Colonic mucosa (tissue), 4 donors: Measurements from ENCODE around the gene ANKH. TPM values are rescaled to one million over a fixed set of nuclear protein-coding genes. Genes with fewer than 3 reads are reported as not detected.

Source experiments
- DNase-seq: peaks from one replicate; pipeline ENCODE4 v3.0.0-alpha.2; 2020
- H3K27ac ChIP-seq: fragments of 200-600 bp; one replicate; pipeline ENCODE4 v1.8.0; 2021
- H3K27me3 ChIP-seq: fragments of 200-600 bp; one replicate; pipeline ENCODE4 v1.8.0; 2021
- H3K36me3 ChIP-seq: fragments of 200-600 bp; one replicate; pipeline ENCODE4 v1.8.0; 2021
- H3K4me1 ChIP-seq: fragments of 200-600 bp; one replicate; pipeline ENCODE4 v1.8.0; 2021; ENCODE audit warnings: mild to moderate bottlenecking
- H3K4me3 ChIP-seq: fragments of 200-600 bp; one replicate; pipeline ENCODE4 v1.8.0; 2021
- H3K9ac ChIP-seq, 2 donors: one replicate each; pipeline ENCODE4 v1.7.0; 2013; ENCODE audit warnings: control low read depth in 2 of 2, low read depth in 2 of 2, low read length in 2 of 2
- H3K9me3 ChIP-seq: fragments of 200-600 bp; one replicate; pipeline ENCODE4 v1.8.0; 2021
- intact Hi-C: fragments of 100-400 bp; cut with DNase I; formaldehyde crosslinking; loops from one replicate; pipeline ENCODE4 v1.14.1; 2022
- total RNA-seq, 2 donors: library from RNA; stranded (reverse); fragmentation: NEBNext Ultra II Directional in 1 of 2; extraction: Animal tissue kit (Norgen Biotek cat#: 25700) in 1 of 2; gene quantifications; one replicate each; pipeline ENCODE4 v1.2.1, GENCODE V29; 2021
- TF ChIP-seq, protein P1 (sequence below): fragments of 200-600 bp; IDR thresholded peaks from one replicate; pipeline ENCODE4 v1.8.0; 2022; ENCODE audit warnings: antibody characterized with exemption, mild to moderate bottlenecking
- donor health status: healthy.
- donor health status: DM: no; HTN: no; CAD: no.
- donor health status: DM: no; HTN: no; CAD: no.

The ANKH gene
- total RNA-seq, 2 donors from 2014 or later, result 81.8 to 103 TPM

DNA sequence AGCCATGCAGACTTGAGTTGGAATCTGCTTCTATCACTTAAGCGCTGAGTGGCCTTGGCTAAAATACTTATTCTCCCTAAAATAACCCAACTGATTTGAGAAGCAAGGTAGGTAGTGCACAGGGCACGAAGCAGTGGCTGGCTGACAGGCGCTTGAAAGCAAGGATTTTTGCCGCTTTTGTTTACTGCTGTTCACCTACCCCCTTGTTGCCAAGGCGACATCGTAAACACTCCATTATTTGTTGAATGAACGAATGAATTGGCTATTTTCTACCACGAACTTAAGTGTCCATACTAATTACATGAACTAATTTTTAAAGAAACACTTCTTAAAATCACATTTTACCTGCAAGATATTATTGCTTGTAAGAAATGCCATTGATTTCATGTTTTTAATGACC, 98.0 kb downstream of the ANKH start:
- no peak overlapping the region for H3K4me3 ChIP-seq
- H3K27ac ChIP-seq, result no peak overlapping the region
- H3K4me1 ChIP-seq, result no peaks in the 10 kb centered on the region
- H3K36me3 ChIP-seq, result no peaks in the 10 kb centered on the region
- TF ChIP-seq, protein P1, sequence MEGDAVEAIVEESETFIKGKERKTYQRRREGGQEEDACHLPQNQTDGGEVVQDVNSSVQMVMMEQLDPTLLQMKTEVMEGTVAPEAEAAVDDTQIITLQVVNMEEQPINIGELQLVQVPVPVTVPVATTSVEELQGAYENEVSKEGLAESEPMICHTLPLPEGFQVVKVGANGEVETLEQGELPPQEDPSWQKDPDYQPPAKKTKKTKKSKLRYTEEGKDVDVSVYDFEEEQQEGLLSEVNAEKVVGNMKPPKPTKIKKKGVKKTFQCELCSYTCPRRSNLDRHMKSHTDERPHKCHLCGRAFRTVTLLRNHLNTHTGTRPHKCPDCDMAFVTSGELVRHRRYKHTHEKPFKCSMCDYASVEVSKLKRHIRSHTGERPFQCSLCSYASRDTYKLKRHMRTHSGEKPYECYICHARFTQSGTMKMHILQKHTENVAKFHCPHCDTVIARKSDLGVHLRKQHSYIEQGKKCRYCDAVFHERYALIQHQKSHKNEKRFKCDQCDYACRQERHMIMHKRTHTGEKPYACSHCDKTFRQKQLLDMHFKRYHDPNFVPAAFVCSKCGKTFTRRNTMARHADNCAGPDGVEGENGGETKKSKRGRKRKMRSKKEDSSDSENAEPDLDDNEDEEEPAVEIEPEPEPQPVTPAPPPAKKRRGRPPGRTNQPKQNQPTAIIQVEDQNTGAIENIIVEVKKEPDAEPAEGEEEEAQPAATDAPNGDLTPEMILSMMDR, result no peak
- H3K9me3 ChIP-seq, result no peaks in the 10 kb centered on the region
- DNase-seq, result no peak
- H3K27me3 ChIP-seq, result no peaks in the 10 kb centered on the region
- intact Hi-C loops, result no loop called here
- no peak overlapping the region for H3K9ac ChIP-seq

DNA sequence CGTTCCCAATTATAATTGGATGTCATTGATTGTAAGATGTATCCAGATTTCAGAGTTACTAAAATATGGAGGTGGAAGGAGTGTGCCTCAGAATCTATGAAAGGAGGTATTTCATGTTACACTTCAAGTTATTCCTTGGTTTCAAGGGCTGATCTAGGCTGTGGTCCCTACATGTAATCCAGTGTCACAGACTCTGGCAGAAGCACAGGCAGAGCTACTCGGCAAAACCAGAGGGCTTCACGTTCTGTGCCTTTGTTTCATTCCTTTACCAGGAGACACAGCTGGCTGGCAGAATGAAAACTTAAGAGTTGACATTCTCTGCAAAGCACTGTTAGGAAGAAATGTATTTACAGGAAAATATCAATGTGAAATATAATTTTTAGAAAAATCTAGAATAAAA, 99.6 kb downstream of the ANKH start:
- no peak overlapping the region for H3K9ac ChIP-seq
- H3K27ac ChIP-seq, result no peak overlapping the region
- no peak overlapping the region for H3K4me3 ChIP-seq
- intact Hi-C loops, result no loop called here
- no peaks in the 10 kb centered on the region for H3K36me3 ChIP-seq
- TF ChIP-seq, protein P1, result no peak
- no peaks in the 10 kb centered on the region for H3K4me1 ChIP-seq
- no peak for DNase-seq
- H3K27me3 ChIP-seq, result no peaks in the 10 kb centered on the region
- no peaks in the 10 kb centered on the region for H3K9me3 ChIP-seq

DNA sequence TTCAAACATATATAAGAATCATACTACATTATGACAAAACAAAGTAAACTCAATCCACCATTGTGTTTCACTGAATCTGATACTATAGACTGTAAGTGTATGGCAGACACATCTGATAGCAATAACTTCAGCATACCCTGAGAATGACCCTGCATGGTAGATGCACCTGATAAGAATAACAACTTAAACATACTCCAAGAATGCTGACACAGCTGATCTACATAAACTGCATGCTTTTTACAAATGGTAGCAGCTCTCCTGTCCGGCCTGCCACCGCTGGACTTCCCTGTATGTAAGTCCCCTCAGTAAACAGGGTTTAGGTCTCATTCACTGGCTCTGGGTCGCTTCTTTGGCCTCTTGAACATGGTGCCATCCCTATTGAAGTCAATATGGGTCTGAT, 100.4 kb downstream of the ANKH start:
- H3K9me3 ChIP-seq, result no peaks in the 10 kb centered on the region
- no peaks in the 10 kb centered on the region for H3K27me3 ChIP-seq
- intact Hi-C loops, result no loop called here
- no peaks in the 10 kb centered on the region for H3K4me1 ChIP-seq
- TF ChIP-seq, protein P1, result no peak
- no peak for DNase-seq
- H3K4me3 ChIP-seq, result no peak overlapping the region
- no peak overlapping the region for H3K27ac ChIP-seq
- no peaks in the 10 kb centered on the region for H3K36me3 ChIP-seq
- no peak overlapping the region for H3K9ac ChIP-seq

DNA sequence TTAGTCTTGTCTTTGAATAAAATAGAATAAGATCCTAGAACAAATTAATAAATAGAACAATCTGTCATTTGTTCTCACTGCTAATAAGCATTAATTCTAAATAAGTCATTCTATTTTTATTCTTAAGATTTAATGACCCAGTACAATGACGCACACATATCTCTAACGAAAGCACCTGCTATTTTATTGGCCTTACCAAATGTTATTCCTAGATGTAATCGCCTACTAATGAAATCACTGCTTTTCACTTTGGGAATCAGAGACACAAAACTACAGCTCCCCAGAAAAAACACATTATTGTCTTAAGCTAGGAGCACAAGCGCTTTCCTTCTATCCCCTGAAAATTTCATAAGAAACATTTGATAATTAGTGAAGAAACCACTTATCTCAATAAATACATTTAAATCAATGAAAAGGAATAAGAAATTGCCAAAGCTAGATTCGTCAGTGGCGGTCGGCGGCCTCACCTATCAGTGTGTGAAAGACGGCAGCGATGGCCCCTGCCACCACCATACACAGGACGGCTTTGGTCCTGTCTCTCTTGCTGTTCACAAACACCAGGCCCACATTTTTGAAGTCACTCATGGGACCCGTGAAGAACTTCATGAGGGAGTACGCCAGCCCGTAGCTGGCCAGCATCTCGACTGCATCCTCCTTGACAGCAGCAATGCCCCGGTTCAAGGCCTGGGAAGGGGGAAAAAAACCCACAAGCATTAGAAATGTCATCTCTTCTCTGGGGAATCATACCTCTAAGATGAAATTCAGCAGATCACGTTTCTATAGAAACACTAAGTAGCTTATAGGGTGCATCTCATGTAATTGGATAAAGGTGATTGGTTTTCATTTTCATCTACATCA, 102.8 kb downstream of the ANKH start:
- DNase-seq, result no peak
- Histone ChIP-seq H3K4me1 (no peaks in the 10 kb centered on the region), H3K27me3 (no peaks in the 10 kb centered on the region), H3K9me3 (no peaks in the 10 kb centered on the region), H3K27ac (no peak overlapping the region), H3K4me3 (no peak overlapping the region), H3K9ac (no peak overlapping the region), H3K36me3 (no peaks in the 10 kb centered on the region)
- intact Hi-C loops, result no loop called here
- TF ChIP-seq, protein P1, result no peak

DNA sequence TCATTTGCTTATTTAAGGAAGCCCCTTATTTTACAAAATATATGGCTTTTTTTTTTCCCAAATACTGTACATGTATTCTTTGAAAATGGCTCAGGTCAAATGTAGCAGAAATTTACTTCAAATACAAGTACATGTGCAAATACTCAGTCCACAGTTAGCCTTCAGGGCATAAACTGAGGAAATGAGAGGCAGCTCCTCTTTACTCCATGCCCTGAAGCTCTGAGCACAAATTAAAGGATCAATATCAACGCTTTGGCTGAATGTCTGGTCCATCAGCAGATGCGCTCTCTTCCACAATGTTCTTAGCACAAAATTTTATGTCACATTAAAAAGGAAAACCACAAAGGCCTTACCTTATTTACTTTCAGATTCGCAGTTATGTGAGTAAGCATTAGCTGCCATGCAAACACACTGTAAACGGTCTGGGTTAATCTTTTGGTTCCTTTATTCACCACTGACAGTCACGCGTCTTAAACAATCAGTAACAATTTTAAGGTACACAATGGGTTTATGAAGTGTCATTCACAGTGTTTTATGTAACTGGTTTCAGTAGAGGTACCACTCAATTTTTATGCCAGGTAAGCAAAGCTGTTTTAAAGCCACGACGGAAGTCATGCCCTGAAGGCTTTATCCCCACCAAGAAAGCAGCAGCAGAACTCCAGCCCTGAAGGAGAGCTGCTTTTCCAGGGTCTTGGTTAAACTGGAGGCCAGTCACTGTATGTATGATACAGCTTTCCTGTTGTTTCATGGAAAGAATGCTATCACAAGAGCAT, 103.7 kb downstream of the ANKH start:
- DNase-seq, result no peak
- intact Hi-C loops, result no loop called here
- H3K4me3 ChIP-seq, result no peak overlapping the region
- no peak overlapping the region for H3K9ac ChIP-seq
- no peaks in the 10 kb centered on the region for H3K27me3 ChIP-seq
- H3K9me3 ChIP-seq, result no peaks in the 10 kb centered on the region
- H3K4me1 ChIP-seq, result no peaks in the 10 kb centered on the region
- H3K27ac ChIP-seq, result no peak overlapping the region
- TF ChIP-seq, protein P1, result no peak
- no peaks in the 10 kb centered on the region for H3K36me3 ChIP-seq
